Body of pancreas (tissue), 4 donors: ENCODE results near the gene PDE10A.

Experiments used
- POLR2A ChIP-seq, 3 donors: fragments of 450-650 bp; IDR thresholded peaks; one replicate each; pipeline ENCODE4 v1.6.1; 2016; ENCODE audit warnings: antibody characterized with exemption in 3 of 3, mild to moderate bottlenecking in 2 of 3
- TF ChIP-seq, protein P1 (sequence below), 7 experiments: fragments of 450-650 bp in 4 of 7; fragments of 200-600 bp in 3 of 7; sonication (generic) in 3 of 7; IDR thresholded peaks; one replicate each; pipeline ENCODE4 v1.5.1; 2016 to 2019; ENCODE audit warnings: antibody characterized with exemption in 7 of 7

DNA sequence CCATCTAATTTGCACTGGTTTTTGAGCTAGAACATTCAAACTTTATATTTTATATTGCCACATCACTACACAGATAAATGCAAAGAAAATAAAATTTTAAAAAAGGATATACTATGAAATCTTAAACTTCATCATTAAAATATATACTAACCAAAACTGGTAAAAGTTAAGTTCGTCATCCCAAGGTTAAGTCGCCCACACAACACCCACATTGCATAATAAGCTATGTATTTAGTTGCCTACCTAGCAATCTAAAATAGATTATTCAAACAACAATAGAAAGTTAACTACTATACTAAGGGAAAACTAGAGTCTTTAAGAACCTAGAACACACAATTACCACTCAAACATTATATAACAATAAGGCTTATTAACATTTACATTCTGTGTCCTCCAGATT, 24.5 kb downstream of the PDE10A start:
- TF ChIP-seq, protein P1, sequence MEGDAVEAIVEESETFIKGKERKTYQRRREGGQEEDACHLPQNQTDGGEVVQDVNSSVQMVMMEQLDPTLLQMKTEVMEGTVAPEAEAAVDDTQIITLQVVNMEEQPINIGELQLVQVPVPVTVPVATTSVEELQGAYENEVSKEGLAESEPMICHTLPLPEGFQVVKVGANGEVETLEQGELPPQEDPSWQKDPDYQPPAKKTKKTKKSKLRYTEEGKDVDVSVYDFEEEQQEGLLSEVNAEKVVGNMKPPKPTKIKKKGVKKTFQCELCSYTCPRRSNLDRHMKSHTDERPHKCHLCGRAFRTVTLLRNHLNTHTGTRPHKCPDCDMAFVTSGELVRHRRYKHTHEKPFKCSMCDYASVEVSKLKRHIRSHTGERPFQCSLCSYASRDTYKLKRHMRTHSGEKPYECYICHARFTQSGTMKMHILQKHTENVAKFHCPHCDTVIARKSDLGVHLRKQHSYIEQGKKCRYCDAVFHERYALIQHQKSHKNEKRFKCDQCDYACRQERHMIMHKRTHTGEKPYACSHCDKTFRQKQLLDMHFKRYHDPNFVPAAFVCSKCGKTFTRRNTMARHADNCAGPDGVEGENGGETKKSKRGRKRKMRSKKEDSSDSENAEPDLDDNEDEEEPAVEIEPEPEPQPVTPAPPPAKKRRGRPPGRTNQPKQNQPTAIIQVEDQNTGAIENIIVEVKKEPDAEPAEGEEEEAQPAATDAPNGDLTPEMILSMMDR (IDR thresholded peaks at IDR 0.05) = no peak
- TF ChIP-seq POLR2A (IDR thresholded peaks at IDR 0.05) = no peak
